ENCODE data around the gene QSOX2. TPM values are rescaled to one million over a fixed set of nuclear protein-coding genes. Genes with fewer than 3 reads are reported as not detected.

The QSOX2 gene
- total RNA-seq, 2 donors from 2014 or later = 21.5 to 25.1 TPM

DNA sequence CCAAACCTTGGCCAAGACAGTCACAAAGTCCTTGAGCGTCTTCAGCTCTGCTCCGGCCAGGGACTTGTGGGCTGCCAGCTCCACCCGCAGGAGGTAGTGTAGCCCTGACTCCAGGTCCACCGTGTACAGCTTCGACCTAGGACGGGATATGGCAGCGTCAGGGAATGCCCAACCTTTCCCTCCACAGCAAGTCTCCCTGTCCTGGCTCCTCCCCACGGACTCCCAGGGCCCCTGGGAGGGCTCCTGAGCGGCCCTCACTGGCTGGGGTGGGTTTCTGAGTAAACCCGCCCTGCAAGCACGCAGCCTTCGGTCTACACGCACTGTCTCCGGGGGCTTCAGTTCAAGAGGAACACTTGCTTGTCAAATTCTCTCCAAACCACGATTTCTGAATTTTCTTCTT is 26.9 kb downstream of the QSOX2 start:
- DNase-seq = no peak
- H3K27ac Mint-ChIP-seq = no peak overlapping the region
- peaks cover 8% of the 10 kb centered on the region for H3K4me1 Mint-ChIP-seq (ENCODE audit: low read depth)
- no peaks in the 10 kb centered on the region for H3K27me3 Mint-ChIP-seq (ENCODE audit: low read depth)
- peaks cover 0 to 2% of the 10 kb centered on the region in 2 donors for H3K9me3 Mint-ChIP-seq
- no peak overlapping the region for H3K4me3 Mint-ChIP-seq
- no peak for ATAC-seq (replicated peaks in 1 of 2)
- H3K36me3 Mint-ChIP-seq (ENCODE audit: insufficient read depth in 2 of 2) = peaks cover 8 to 21% of the 10 kb centered on the region in 2 donors

GRCh38 chr9:136218271-136218670 is 27.3 kb downstream of the QSOX2 start:
- Mint-ChIP-seq H3K27ac (no peak overlapping the region), H3K36me3 (ENCODE audit: insufficient read depth in 2 of 2) (peaks cover 10 to 19% of the 10 kb centered on the region in 2 donors), H3K9me3 (peaks cover 0 to 2% of the 10 kb centered on the region in 2 donors), H3K4me3 (no peak overlapping the region), H3K27me3 (ENCODE audit: low read depth) (no peaks in the 10 kb centered on the region), H3K4me1 (ENCODE audit: low read depth) (peaks cover 8% of the 10 kb centered on the region)
- no peak for ATAC-seq (replicated peaks in 1 of 2)
- DNase-seq = no peak

DNA sequence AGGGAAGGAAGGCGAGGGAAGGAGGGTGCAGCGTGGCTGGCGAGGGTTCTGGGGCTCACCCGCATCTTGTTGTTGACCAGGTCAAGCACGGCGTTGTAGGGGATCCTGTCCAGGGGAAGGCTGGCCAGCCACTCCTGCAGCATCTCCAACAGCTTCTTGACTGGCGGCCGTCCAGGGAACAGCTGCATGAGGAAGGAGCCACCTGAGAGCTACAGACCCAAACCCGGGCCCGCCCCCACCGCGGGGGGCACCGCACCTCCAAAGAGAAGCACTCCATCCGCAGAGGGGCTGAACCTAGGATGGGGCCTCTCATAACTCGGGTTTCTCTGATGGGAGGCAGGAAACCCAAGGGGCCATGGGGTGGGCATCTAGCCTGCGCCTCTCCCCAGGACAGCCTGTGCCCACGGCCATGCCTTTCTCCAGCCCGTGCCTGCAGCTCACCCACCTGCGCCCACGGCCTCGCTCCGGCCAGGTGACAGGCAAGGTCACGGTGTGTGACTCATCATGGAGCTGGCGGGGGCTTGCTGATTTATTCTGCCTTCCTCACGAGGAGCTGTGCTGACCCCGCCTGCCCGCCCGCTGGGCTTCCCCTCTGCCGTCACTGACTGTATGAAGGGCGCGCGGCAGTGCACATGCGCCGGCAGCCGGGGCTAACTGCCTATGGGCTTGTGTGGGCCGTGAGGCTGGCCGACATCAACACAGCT is 28.9 kb downstream of the QSOX2 start:
- DNase-seq (no peak), ATAC-seq (replicated peaks in 1 of 2) (no peak)
- H3K36me3 Mint-ChIP-seq (ENCODE audit: insufficient read depth in 2 of 2) = peaks cover 10 to 17% of the 10 kb centered on the region in 2 donors
- H3K27me3 Mint-ChIP-seq (ENCODE audit: low read depth) = no peaks in the 10 kb centered on the region
- peaks cover 0 to 2% of the 10 kb centered on the region in 2 donors for H3K9me3 Mint-ChIP-seq
- peaks cover 8% of the 10 kb centered on the region for H3K4me1 Mint-ChIP-seq (ENCODE audit: low read depth)
- H3K4me3 Mint-ChIP-seq = no peak overlapping the region
- no peak overlapping the region for H3K27ac Mint-ChIP-seq

GRCh38 chr9:136213733-136214132 is 31.9 kb downstream of the QSOX2 start:
- no peak for DNase-seq
- ATAC-seq (replicated peaks in 1 of 2) = no peak
- Mint-ChIP-seq H3K27ac (no peak overlapping the region), H3K4me3 (no peak overlapping the region), H3K27me3 (ENCODE audit: low read depth) (no peaks in the 10 kb centered on the region), H3K9me3 (peaks cover 0 to 2% of the 10 kb centered on the region in 2 donors), H3K36me3 (ENCODE audit: insufficient read depth in 2 of 2) (peaks cover 10 to 17% of the 10 kb centered on the region in 2 donors), H3K4me1 (ENCODE audit: low read depth) (no peaks in the 10 kb centered on the region)

- H3K4me3 Mint-ChIP-seq = no peak overlapping the region
- peaks cover 10 to 18% of the 10 kb centered on the region in 2 donors for H3K36me3 Mint-ChIP-seq (ENCODE audit: insufficient read depth in 2 of 2)
- H3K9me3 Mint-ChIP-seq = peaks cover 0 to 2% of the 10 kb centered on the region in 2 donors
- no peaks in the 10 kb centered on the region for H3K4me1 Mint-ChIP-seq (ENCODE audit: low read depth)
- H3K27me3 Mint-ChIP-seq (ENCODE audit: low read depth) = no peaks in the 10 kb centered on the region
- ATAC-seq (replicated peaks in 1 of 2) = no peak
- no peak overlapping the region for H3K27ac Mint-ChIP-seq
- DNase-seq = no peak
Measured at GRCh38 chr9:136212345-136212950, 33.2 kb downstream of the QSOX2 start.

- H3K9me3 Mint-ChIP-seq = peaks cover 0 to 2% of the 10 kb centered on the region in 2 donors
- DNase-seq = no peak
- ATAC-seq (replicated peaks in 1 of 2) = no peak
- H3K27me3 Mint-ChIP-seq (ENCODE audit: low read depth) = no peaks in the 10 kb centered on the region
- H3K27ac Mint-ChIP-seq = no peak overlapping the region
- H3K4me3 Mint-ChIP-seq = no peak overlapping the region
- peaks cover 13 to 19% of the 10 kb centered on the region in 2 donors for H3K36me3 Mint-ChIP-seq (ENCODE audit: insufficient read depth in 2 of 2)
- no peaks in the 10 kb centered on the region for H3K4me1 Mint-ChIP-seq (ENCODE audit: low read depth)
Measured at GRCh38 chr9:136211441-136212344, 33.9 kb downstream of the QSOX2 start.

DNA sequence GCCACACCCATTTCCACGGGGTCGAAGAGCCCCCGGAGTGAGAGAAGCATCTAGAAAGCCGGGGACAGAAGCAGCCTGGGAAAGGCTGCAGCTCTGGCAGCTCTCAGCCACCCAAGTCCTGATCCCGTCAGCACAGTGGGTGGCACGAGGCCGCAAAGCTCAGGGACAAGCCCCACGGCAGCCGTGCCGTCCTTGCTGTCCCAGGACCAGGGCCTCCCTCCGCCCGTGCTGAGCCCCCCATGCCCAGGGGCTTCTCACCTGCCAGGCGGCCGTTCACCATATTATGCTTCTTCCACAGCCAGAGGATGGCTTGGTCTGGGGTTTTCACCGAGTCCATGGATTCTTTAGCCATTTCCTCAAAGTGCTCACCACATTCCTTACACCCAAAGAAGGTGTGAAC is 34.6 kb downstream of the QSOX2 start:
- Mint-ChIP-seq H3K4me3 (no peak overlapping the region), H3K4me1 (ENCODE audit: low read depth) (no peaks in the 10 kb centered on the region), H3K36me3 (ENCODE audit: insufficient read depth in 2 of 2) (peaks cover 13 to 21% of the 10 kb centered on the region in 2 donors), H3K27ac (no peak overlapping the region), H3K27me3 (ENCODE audit: low read depth) (no peaks in the 10 kb centered on the region), H3K9me3 (peaks cover 0 to 2% of the 10 kb centered on the region in 2 donors)
- DNase-seq (no peak), ATAC-seq (replicated peaks in 1 of 2) (no peak)

DNA sequence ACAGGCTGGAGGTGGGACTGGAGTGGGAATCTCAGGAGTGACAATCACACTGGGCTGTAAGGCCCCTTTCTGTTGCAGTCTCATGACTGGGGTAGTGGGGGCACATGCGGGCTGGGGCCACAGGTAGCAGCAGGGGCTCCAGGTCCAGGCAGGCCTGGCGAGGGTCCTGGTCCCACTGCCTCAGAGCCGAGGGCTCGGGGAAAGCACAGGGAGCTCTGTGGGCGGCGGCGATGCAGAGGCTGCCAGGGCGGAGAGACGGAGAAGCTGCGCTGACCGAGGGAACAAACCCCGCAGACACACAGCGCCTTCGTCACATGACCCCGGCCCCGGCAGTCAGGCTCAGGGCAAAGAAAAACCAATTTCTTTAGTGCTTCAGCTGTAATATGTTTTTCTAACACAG is 35.3 kb downstream of the QSOX2 start:
- Mint-ChIP-seq H3K36me3 (ENCODE audit: insufficient read depth in 2 of 2) (peaks cover 13 to 18% of the 10 kb centered on the region in 2 donors), H3K9me3 (peaks cover 0 to 2% of the 10 kb centered on the region in 2 donors)

GRCh38 chr9:136209786-136210185 is 35.8 kb downstream of the QSOX2 start:
- ATAC-seq (replicated peaks in 1 of 2) (no peak), DNase-seq (no peak)
- H3K4me3 Mint-ChIP-seq = no peak overlapping the region
- no peak overlapping the region for H3K27ac Mint-ChIP-seq
- peaks cover 0 to under 1% of the 10 kb centered on the region in 2 donors for H3K9me3 Mint-ChIP-seq
- H3K36me3 Mint-ChIP-seq (ENCODE audit: insufficient read depth in 2 of 2) = peaks cover 11 to 13% of the 10 kb centered on the region in 2 donors
- no peaks in the 10 kb centered on the region for H3K4me1 Mint-ChIP-seq (ENCODE audit: low read depth)
- H3K27me3 Mint-ChIP-seq (ENCODE audit: low read depth) = no peaks in the 10 kb centered on the region

More for the DNA sequence above, 35.3 kb downstream of the QSOX2 start:
- no peak for DNase-seq
- no peaks in the 10 kb centered on the region for H3K27me3 Mint-ChIP-seq (ENCODE audit: low read depth)
- H3K4me3 Mint-ChIP-seq = no peak overlapping the region
- no peak overlapping the region for H3K27ac Mint-ChIP-seq
- H3K4me1 Mint-ChIP-seq (ENCODE audit: low read depth) = no peaks in the 10 kb centered on the region
- no peak for ATAC-seq (replicated peaks in 1 of 2)

DNA sequence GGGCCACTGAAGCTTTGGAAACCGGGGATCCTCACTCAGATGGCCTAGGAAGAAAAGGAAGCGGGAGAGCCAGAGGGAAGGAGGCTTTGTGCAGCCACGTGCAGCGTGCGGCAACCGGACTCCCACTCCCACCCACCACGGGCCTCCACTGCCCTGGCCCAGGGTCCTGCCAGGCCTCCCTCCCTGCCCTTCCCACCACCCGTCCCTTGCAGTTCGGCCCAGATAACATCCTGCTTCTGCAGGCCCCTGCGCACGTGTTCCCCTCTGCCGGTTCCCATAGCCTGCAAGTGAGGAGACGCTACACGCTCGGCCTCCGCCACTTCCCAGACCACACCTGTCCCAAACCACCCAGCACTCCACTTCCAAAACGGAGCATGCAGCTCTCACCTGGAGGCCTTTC is 36.4 kb downstream of the QSOX2 start:
- Mint-ChIP-seq H3K27ac (no peak overlapping the region), H3K36me3 (ENCODE audit: insufficient read depth in 2 of 2) (peaks cover 8 to 11% of the 10 kb centered on the region in 2 donors), H3K4me3 (no peak overlapping the region), H3K27me3 (ENCODE audit: low read depth) (peaks cover 2% of the 10 kb centered on the region), H3K4me1 (ENCODE audit: low read depth) (no peaks in the 10 kb centered on the region), H3K9me3 (no peaks in the 10 kb centered on the region)
- ATAC-seq (replicated peaks in 1 of 2) = no peak
- no peak for DNase-seq

DNA sequence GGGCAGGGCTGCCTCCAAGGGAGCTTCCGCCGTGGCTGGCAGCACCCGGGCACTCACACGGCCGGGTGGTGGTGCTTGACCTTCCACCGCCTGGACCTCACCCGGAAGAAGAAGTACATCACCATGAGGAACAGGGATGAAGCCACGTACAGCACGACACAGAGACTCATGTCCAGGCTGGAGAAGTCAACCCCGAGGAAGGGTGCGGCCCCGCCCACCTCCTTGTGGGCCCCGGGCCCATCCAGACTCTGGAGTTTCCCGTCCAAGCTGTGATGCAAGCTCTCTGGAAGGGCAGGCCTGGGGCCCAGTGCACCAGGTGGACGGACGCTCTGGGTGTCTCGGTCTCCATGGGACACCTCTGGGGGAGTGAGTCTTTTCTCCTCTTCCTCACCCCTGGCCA is 36.9 kb downstream of the QSOX2 start:
- no peaks in the 10 kb centered on the region for H3K4me1 Mint-ChIP-seq (ENCODE audit: low read depth)
- ATAC-seq (replicated peaks in 1 of 2) = no peak
- peaks cover 7% of the 10 kb centered on the region for H3K27me3 Mint-ChIP-seq (ENCODE audit: low read depth)
- H3K27ac Mint-ChIP-seq = no peak overlapping the region
- DNase-seq = no peak
- H3K4me3 Mint-ChIP-seq = no peak overlapping the region
- peaks cover 5 to 7% of the 10 kb centered on the region in 2 donors for H3K36me3 Mint-ChIP-seq (ENCODE audit: insufficient read depth in 2 of 2)
- no peaks in the 10 kb centered on the region for H3K9me3 Mint-ChIP-seq

GRCh38 chr9:136207616-136208015 is 38.0 kb downstream of the QSOX2 start:
- Mint-ChIP-seq H3K4me3 (no peak overlapping the region), H3K27me3 (ENCODE audit: low read depth) (peaks cover 10% of the 10 kb centered on the region), H3K27ac (no peak overlapping the region), H3K4me1 (ENCODE audit: low read depth) (no peaks in the 10 kb centered on the region), H3K9me3 (no peaks in the 10 kb centered on the region), H3K36me3 (ENCODE audit: insufficient read depth in 2 of 2) (peaks cover 4% of the 10 kb centered on the region in 2 donors)
- DNase-seq = no peak
- no peak for ATAC-seq (replicated peaks in 1 of 2)

Measured in activated T-cell treated with anti-CD3 and anti-CD28 coated beads, Interleukin-2, amount 50 U/mL, for 72 hours (primary cell).